ENCODE results near the gene HS6ST1. TPM values are rescaled to one million over a fixed set of nuclear protein-coding genes. Genes with fewer than 3 reads are reported as not detected.

The HS6ST1 gene
- total RNA-seq, 1 experiment from 2014 or later: 33.7 TPM

DNA sequence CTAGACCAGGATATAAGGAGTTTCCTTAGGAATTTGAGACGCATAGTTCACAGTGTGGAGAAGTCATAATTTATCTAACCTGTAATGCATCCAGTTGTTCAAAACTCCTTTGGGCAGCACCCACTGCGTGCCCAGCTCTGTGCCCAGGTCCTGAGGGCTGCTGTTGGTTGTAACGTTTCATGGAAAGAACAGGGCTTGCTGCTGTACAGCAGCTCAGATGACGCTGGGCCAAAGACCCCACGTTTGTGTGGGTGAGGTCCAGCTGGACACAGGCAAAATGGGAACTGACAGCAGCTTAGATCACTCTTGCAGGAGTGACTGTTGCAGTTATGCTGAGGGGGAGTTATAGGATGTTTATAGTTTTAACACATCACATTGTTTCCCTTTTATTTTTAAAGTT is 30.0 kb upstream of the HS6ST1 start:
- DNase-seq (ENCODE audit: low spot score): no peak

DNA sequence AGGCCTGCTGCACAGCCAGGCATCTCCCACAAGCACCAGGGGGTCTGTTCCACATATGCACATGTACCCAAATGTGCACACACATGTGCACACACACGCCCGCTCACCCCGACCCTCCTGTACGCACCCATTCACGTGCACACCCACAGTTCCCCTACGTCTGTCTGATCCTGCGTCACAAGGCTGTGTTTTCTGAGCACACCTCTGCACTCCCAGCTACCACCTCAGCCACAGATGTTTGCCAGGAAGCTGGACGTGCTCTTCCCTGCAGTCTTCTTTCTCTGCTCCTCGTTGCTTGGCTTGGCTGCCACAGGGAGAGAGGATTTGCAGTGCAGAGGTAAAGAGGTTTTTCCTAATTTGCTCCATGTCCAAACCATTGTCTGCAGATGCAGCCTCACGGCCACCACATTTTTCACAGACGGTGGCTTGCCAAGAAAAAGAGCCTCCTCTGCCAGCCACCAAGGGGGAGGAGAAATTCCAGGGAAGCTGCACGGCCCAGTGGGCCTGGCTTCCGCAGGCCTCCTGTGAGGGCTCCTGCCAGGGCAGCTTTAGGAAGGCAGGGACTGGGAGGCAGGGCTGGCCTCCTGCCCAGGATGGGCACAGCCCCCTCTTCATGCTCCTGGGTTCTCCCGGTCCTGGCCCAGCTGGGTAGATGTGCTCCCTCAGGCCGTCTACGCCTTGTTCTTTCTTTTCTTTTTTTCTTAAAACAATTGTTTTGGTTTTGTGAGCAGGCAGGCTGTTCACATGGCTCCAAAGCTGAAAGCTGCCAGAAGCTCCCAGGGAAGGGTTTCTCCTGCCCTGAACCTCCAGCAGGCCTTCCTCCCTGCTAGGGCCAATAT is 29.3 kb upstream of the HS6ST1 start:
- DNase-seq (ENCODE audit: low spot score): peak; percentile 45

DNA sequence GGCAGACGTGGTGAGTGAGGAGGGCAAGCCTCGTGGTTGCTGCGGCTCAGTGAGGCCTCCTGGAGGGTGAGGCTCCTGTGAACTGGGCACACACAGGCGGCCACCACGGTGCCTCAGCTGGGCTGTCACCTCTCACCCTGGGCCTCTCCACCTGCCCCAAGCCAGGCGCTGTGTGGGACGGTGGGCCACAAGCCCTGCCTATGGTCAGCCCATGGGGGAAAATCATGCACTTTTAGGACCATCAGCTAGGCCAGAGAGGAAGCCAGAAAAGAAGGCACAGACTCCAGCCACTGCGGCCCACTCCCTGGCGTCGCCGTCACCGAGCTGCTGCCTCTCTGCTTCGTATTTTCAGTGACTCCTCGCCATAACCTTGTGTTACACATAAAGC is 28.5 kb upstream of the HS6ST1 start:
- no peak for DNase-seq (ENCODE audit: low spot score)

DNA sequence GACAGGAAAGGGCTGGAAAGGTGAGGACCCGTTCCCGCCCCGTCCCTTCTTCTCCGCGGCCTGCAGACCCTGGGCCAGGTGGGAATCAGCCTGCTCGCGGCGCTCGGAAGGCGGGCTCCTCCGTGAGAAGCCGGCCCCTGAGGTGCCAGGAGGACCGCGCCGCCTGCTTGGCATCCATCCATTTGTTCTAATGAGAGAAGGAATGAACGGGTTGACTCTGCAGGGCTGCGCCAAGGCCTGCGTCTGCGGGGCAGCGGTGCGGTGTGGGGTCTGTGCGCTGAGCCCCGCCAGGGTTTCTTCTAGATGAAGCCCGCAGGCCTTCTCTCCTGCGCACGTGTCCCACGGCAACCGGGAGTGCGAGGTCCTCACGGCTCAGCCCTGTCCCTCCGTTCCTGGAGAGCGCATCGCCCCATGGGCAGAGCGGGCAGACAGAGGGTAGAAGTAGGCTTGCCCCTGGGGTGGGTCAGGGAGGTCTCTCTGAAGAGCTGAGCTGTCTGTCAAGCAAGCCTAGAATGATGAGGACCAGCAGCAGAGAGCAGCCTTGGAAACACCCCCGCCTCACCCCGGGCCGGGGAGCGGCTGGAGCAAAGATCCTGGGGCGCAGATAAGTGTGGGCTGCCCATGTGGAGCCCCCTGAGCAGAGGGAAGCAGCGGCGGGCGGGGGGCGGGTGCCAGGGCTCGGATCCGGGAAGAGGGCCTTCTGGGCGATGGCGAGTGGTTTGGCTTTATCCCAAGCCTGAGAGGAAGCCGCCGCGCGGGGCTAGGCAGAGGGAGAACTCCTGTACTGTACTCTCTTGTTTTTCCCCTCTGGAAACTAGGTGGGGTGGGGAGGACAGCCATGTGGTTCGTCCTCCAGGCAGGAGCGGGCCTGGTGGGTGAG is 27.9 kb upstream of the HS6ST1 start:
- DNase-seq (ENCODE audit: low spot score): no peak

DNA sequence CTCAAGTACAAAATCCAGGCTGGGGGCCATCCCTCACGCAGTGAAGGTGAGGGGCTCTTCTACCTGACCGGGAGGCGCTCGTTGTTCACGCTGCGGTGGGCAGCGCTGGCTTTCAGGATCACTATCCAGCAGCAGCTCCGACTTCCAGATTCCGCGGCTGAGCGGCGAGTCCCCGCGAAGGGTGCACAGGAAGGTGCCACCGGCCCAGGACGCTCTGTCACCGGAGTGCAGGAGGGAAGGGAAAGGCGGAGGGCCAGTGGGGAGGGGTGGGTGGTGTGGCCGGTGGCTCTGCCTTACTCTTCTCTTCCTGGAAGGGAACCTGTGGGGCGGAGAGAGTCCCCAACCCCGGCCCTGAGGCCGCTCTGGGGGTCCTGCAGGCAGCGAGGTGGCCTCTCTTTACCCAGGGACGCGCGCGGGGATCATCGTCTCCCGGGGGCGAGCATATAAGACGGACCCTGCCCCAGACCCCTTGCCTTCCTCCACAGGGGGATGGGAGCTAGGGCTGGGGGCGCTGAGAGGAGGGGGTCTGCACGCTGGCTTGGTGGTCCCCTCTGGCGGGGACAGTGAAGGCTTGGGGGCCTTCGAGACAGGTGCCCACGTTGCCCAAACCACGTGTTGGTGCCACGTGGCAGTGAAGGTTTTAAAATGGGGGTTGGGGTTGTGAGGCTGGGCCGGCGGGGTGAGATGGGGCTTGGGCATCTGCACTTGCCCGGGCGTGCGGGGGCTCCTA is 26.9 kb upstream of the HS6ST1 start:
- no peak for DNase-seq (ENCODE audit: low spot score)

DNA sequence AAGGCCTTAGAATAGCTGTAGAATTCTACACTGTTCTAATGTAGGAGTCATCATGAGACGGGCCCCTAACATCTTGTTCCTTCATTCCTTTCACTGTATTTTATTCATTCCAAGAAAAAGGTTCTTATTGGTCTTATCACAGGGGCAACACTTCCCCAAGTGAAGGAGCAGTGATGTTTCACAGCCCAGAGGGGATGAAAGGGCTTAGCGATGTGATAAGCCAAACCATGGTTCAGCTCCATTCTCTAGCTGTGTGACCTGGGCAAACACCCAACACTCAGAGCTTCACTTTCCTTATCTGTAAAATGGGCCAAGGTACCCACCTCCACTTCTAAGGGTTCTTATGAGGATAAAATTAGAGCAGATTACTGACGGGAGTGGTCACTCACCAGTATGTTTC is 25.4 kb upstream of the HS6ST1 start:
- no peak for DNase-seq (ENCODE audit: low spot score)

DNA sequence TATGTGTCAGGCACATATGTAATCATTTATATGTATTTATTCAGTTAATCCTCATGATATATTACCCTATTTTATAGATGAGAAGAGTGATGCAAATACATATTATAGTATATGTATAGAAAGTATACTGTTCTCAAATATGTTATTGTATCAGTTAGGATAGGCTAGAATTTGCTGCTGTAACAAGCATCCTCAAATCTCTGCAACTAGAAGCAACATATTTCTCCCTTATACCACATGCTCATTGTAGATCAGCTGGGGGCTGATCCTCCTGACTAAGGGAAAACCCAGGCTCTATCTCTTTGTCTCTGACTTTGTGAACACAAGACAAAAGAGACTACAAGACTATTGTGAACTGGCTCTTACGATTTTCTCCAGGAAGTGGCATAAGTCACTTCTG is 24.8 kb upstream of the HS6ST1 start:
- DNase-seq (ENCODE audit: low spot score): no peak

DNA sequence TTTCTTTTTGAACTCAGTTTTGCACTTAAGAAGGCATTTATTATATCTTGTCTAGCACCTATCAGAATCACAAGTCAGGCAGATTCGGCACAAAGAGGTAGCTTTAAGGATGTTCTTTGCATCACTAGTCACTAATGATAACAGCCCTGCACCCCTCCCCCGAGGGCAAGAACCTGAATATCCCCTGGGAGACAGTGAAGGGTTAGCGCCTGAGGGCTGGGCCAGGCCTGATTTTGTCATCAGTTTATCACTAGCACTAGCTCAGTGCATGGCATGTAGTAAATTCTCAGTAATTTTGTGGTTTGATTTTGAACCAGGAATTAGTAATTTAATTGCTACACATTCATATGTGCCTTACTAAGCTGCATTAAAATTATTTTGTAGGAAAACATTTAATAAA is 23.9 kb upstream of the HS6ST1 start:
- no peak for DNase-seq (ENCODE audit: low spot score)

DNA sequence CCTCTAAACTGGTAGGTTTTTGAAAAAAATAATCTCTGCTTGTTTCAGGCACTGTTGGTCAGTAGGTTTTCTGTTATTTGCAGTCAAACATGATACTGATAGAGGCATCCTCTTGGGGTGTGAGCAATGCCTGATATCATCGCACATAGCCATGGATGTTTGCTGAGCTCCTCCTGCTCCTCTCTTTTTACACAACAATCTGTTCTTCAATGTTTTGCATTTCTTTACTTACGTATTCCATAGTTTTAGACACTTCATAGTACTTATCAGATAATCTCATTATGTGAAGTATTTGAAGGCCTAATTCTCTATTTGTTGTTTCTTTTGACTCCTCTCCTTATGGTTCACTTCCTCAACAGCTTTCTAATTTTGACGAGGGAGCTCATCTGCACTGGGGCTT is 23.0 kb upstream of the HS6ST1 start:
- DNase-seq (ENCODE audit: low spot score): no peak

DNA sequence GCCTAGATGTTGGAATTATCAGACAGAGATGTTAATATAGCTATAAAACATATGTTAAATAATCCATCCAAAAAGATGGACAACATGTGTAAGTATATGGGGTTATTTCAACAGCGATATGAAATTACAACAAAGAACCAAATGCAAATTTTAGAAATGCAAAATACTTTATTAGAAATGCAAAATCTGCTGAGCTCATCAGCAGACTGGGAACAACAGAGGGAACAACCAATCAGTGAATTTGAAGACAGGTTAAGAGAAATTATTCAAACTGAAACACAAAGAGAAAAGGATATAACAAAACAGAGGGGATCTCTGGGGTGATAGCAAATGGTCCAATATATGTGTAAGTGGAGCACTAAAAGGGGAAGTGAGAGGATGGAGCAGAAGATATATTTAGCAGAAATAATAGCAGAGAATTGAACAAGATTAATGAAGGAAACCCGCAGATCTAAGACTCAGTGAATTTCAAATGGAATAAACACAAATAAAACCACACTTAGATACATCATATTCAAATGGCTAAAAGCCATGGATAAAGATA is 13.5 kb upstream of the HS6ST1 start:
- no peak for DNase-seq (ENCODE audit: low spot score)

DNA sequence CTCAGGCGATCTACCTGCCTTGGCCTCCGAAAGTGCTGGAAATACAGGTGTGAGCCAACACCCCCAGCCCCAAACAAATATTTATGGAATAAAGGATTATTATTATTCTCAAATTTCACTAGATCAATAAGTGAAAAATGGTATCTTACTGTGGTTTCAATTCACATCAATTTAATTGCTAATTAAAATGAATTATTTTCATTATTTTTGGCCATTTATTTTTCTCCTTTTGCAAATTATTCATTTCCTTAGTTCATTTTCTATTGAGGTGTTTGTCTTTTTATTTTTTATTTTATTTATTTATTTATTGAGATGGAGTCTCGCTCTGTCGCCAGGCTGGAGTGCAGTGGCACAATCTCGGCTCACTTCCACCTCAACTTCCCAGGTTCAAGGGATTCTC is 11.9 kb upstream of the HS6ST1 start:
- DNase-seq (ENCODE audit: low spot score): no peak

DNA sequence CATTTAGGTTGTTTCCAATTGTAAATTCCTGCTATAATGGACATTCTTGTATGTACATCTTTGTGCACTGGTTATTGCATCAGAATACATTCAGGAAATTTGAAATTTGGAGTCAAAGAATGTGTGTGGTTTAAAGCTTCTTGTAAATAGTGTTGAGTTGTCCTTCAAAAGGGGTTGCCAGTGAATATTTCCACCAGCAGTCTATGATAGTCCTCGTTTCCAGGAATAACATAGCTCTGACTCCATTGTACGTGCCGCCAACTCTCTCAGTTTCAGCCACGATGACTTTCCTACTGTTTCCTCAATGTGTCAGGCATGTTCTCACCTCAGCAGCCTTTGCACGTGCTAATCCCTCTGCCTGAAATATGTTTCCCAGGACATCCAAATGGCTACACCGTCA is 10.9 kb upstream of the HS6ST1 start:
- DNase-seq (ENCODE audit: low spot score): no peak

DNA sequence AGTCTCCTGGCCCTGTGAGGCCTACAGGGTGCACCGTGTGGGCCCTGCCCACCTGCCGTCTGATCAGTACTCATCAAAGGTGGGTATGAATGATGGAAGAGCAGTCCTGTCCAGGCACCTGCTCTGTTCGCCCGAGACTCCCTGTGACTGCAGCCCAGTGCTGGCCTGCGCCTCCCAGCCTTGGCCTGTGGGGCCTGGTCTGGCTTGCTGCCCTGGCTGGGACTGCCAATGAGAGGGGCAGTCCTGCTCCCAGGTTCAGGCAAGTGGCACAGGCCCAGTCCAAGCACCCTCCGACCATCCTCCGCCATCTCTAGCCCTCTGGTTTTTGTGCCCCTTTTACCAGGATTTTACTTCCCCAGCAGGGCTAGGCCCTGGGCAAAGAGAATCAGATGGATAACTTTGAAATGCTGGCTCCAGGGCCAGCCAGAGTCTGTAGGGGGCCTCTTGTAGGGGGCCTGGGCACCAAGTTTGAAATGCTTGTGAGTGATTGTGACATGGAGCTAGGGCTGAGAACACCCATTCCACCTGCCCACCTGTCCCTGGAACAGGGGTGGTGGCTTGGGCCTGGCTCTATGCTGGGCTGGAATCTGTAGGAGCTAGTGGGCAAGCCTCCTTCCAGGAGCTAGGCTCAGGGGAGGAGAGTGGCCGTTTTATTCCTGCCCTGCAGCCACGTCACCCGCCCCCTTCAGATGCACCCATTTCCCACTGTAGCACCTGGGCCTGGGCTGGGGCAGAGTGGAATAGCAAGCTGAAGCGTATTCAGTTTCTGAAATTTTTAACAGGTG is 8.7 kb upstream of the HS6ST1 start:
- DNase-seq (ENCODE audit: low spot score): no peak

DNA sequence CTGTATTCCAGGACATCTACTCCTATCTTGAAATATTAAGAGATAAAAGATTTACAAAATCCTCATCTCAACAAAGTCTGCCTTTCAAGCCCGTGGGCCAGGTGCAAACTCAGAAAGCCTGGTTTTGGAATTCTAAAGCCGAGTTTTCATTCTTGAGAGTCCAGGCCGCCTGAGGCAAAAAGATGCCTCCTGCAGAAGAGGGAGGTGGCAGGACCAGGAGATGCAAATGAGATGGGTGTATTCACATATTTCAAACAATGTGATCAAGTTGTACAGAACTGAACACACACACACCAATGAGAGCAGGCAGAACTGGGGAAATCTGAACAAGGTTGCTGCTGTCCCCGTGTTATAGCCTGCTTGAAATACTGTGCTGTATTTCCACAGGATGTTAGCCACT is 7.7 kb upstream of the HS6ST1 start:
- DNase-seq (ENCODE audit: low spot score): no peak

DNA sequence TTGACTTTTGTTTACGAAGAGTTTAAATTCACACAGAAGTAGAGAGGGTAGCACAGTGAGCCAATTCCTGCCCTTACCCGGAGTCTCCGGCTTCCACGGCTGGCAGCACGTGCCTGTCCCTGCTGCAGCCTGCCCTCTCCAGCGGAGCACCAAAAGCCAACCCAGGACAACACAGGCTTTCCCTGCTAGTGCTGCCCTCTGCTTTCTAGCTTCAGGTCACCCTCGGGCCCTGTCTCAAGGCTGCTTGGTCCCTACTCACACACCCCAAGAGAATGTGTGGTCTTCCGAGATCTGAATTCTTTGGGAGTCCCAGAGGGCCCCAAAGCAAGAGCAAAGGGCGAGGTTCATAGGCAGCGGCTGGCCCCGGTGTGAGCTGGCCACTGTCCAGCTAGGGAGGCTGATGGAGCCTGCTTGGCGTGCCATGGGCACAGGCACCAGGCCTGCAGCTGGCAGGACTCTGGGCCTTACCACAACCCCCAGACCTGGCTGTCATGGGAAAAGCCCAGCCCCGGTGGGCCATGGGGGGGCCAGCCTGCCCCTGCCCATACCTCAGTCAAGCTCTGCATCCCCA is 7.0 kb upstream of the HS6ST1 start:
- DNase-seq (ENCODE audit: low spot score): no peak

DNA sequence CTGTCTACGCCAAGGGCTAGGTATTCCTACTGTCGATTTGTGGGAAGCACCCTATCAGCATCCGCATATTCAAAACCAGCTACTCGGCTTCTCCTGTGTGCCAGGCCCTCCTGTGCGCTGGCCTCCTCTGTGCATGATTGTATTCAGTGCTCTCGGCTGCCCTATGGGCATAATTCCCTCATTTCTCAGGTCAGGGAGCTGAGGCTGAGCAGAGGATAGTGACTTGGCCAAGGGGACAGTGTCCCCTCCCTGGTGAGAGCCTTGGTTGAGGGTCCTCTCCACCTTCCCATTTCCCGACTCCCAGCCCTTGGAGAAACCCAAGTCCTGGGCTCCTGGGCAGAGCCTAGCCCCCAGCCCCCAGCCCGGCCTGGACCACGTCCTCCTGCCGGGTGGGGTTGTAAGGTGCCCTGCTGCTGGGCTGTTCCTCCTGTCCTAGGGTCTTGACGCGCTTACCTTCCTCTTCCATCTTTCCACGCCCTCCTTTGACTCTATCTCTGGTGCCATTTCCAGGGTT is 6.3 kb upstream of the HS6ST1 start:
- no peak for DNase-seq (ENCODE audit: low spot score)

DNA sequence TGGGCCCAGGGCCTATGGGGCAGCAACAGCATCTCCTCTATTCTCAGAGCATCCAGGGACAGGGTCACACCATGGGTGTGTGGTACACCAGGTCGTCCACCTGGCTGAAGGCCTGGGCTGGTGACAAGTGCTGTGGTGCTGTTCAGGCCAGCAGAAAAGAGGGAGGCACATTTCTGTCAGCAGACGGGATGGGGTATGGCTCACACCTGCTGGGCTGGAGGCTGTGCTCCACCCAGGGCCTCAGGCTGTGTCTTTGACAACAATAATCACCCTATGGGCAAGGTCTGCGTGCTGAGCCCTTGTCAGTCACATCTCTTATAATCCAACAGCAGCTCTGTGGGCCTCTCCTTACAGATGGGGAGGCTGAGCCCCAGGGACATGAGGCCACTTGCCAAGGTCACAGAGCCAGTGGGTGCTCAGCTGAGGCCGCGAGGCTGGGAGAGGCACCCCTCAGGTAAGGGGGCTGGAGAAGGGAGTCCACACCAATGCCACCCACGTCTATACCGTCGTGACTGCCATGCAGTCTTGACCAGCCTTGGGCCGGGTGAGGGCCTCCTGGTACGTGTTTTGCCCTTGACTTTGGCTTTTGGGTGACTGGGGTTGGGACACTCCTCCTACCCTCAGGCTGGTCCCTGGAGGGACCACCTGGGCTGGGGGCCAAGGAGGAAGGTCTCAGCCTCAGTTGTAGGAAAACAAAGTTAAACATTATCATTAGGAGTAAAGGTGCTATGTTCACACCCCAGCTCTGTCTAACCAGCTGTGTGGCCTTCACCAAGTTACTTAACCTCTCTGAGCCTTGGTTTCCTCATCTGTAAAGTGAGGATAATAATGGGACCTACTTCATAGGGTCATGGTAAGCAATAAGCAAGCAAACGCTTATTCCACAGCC is 5.6 kb upstream of the HS6ST1 start:
- no peak for DNase-seq (ENCODE audit: low spot score)

DNA sequence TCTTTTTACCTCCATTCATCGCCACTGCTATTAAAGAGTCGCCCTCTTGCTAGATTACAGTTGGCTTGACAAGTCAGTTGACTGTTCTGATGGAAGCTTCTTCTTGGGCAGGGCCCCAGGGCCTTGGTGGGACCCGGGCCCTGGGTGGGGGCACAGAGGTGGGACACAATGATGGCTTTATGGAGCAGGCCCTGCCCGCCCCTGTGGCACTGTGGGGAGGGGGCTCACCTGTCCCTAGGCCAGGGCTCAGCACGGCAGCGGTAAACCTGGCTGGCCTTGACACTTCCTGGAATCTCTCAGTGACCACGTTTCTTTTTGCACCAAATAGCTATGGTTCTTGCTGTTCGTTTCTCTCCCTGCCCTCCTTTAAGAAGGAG is 4.9 kb upstream of the HS6ST1 start:
- no peak for DNase-seq (ENCODE audit: low spot score)

DNA sequence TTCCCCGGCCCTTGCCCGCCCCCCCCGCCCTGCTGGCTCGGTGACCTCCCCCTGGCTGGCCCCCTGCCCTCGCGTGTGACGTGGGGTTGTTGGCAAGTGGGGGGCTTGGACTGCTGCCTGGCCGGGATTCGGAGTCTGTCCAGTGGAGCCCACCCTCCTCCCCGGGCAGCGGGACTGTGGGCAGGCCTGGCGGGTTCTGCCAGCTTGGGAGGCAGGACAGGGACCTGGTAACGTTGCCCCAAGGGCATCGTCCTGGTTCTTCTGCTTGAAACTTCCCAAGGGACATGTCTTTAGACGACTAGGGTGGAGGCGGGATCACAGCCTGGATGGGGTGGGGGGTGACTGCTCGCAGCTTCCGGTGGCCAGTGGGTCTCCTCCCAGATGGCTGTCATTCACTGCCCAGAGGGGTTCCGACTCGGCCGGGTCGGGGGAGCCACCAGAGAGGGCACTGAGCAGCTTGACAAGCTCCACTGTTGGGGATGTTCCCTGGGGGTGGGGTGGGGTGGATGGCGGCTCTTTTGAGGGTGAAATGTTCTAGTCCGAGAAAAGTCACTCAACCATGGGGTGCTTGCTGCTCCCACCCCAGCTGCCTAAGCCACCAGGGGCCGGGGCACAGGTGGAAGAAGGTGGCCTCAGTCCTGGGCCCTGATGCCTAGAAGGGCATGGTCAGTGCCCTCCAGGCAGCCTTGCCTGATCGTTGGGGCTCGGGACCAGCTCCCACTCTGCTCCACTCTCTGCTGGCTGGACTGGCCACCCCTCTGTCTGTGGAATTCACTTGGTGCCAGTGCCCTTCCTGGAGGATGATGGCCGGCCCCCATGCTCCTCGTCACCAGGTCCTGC is 4.3 kb upstream of the HS6ST1 start:
- no peak for DNase-seq (ENCODE audit: low spot score)

Measured in A172 (cell line).